Activated CD8-positive, alpha-beta memory T cell treated with anti-CD3 and anti-CD28 coated beads, Interleukin-2, amount 50 U/mL, for 24 hours (primary cell): Measurements from ENCODE around the gene UGT1A9.
"Not testable (repeated sequence)": the region's sequence is repeated elsewhere in the genome, so short reads cannot be mapped to it uniquely, and the experiment has no call there.

Experiments
- DNase-seq: peaks from one replicate; pipeline ENCODE4 v3.0.0-alpha.2; 2020; ENCODE audit errors: extremely low read depth

UGT1A9 gene

DNA sequence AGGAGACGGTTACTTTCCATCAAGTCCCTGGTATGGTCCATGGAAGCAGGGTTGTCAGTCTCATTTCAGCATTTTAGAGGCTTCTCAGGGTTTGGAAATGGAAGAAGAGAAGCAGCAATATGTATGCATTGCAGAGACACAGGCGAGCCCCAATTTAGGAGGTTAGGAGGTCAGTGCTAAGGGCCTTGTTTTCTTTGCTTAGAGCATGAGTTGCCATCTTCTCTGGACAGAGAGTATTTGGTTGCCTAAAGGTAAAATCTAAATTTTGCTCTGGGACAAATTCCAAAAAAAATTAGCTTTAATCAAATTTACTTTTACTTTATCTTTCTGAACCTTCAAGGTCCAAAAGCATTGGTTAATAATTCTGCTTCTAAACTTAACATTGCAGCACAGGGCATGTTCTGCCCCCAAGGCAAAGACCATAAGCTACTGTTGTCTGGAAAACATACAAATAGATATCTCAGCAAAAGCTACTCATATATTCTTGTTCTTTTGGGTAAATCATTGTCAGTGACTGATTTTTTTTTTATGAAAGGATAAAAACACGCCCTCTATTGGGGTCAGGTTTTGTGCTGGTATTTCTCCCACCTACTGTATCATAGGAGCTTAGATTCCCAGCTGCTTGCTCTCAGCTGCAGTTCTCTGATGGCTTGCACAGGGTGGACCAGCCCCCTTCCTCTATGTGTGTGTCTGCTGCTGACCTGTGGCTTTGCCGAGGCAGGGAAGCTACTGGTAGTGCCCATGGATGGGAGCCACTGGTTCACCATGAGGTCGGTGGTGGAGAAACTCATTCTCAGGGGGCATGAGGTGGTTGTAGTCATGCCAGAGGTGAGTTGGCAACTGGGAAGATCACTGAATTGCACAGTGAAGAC, at the start of gene UGT1A9:
Gene UGT1A9 (plus strand): TSS at position 609 of the 872 bp plus-strand sequence. CDS start 37 bp downstream, at position 646.
- DNase-seq = no peak

DNA sequence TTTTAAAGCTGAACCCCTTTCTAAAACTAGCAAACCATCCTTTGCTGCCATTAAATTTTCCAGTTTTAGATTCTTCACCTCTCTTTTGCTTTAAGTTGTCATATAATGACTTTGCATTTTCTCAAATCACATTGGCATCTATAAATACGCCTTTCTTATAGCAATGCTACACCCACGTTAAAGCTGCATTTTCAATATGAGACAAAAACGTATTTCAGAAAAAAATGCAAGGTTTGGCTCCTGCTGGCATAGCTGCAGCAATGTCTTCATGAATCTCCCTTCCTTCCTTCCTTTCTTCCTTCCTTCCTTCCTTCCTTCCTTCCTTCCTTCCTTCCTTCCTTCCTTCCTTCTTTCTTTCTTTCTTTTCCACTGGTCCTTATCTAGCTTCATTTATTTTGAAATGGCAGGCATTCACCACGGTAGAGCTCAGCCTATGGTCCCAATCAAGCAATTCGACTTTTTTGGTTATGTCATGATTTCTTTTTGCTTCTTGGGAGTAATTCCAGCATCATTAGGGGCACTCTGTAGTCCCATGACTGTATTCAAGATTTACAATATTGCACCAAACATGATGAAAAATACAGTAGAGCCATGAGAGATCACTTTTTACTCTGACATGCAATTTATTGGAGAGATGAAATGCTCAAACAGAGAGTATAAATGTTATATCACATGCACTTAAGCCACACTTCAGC, 44.2 kb upstream of the UGT1A9 start:
- DNase-seq = no peak

DNA sequence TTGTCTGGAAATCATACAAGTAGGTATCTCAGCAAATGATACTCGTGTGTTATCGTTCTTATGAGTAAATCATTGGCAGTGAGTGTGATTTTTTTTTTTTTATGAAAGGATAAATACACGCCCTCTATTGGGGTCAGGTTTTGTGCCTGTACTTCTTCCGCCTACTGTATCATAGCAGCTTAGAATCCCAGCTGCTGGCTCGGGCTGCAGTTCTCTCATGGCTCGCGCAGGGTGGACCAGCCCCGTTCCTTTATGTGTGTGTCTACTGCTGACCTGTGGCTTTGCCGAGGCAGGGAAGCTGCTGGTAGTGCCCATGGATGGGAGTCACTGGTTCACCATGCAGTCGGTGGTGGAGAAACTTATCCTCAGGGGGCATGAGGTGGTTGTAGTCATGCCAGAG, 35.4 kb upstream of the UGT1A9 start, which contains the start of gene UGT1A10:
Gene UGT1A10 (plus strand): TSS at position 143 of the 400 bp plus-strand sequence. CDS start 75 bp downstream, at position 218.
- not testable (repeated sequence) for DNase-seq

GRCh38 chr2:233638836-233639235, 32.9 kb upstream of the UGT1A9 start:
- DNase-seq = no peak

DNA sequence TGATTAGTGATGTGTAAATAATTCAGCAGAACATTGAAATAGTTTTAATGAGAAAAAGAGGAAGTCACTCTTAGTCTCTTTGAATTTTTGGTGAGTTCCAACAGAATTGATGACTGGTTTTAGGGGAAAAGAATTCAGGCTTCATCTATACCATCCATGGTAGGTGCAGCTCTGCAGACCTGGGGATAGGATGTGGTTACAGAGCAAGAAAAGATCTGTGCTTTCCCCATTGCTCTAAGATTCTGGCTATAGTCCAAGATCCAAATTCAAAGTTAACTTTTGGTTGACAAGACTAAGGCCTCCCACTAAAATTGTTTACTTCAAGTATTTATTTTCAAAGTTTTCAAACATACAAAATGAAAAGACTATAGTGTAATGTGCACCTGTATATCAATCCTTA, 31.8 kb upstream of the UGT1A9 start:
- DNase-seq = no peak

DNA sequence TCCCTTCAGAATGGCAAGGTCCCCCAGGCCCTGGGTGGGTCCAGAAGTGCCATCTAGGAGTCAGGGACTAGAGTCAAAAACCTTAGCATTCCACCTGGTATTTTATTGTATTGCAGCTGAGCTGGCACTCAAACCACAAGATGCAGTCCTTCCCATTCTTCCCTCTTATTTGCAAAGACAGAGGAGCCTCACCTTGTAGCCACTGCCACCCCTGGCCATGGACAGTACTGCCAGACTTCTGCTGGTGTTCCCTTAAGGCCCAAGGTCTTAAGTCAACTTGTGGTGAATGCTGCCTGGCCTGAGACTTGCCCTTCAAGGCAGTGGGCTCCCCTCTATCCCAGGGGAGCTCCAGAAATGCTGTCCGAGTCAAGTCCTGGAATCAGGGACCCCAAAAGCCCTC, 28.6 kb upstream of the UGT1A9 start:
- no peak for DNase-seq

DNA sequence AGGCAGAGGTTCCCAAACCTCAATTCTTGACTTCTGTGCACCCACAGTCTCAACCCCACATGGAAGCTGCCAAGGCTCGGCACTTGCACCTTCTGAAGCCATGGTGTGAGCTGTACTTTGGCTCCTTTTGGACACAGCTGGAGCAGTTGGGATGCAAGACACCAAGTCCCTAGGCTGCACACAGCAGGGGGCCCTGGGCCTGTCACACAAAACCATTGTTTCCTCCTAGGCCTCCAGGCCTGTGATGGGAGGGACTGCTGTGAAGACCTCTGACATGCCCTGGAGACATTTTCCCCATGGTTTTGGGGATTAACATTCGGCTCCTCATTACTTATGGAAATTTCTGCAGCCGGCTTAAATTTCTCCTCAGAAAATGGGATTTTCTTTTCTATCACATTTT, 25.7 kb upstream of the UGT1A9 start:
- not testable (repeated sequence) for DNase-seq

- no peak for DNase-seq
Measured at GRCh38 chr2:233650981-233651380, 20.7 kb upstream of the UGT1A9 start.

- DNase-seq = no peak
Measured at GRCh38 chr2:233651430-233651829, 20.3 kb upstream of the UGT1A9 start.

DNA sequence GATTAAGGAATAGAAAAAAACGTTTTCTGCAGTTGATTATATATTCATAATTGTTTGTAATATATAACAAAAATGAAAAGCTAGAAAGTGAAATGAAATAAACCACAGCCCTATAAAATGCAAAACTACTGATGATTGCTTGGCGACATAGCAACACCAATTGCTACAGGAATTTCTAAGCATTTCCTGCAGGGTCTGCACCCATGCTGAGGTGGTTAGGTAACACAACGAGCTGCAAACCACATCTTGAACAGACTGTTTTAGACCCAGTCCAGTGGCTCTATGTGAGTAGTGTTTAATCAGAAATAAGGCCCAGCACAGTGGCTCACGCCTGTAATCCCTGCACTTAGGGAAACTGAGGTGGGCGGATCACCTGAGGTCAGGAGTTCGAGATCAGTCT, 17.2 kb upstream of the UGT1A9 start:
- DNase-seq = no peak

- DNase-seq = no peak
Measured at GRCh38 chr2:233655043-233655442, 16.7 kb upstream of the UGT1A9 start.

DNA sequence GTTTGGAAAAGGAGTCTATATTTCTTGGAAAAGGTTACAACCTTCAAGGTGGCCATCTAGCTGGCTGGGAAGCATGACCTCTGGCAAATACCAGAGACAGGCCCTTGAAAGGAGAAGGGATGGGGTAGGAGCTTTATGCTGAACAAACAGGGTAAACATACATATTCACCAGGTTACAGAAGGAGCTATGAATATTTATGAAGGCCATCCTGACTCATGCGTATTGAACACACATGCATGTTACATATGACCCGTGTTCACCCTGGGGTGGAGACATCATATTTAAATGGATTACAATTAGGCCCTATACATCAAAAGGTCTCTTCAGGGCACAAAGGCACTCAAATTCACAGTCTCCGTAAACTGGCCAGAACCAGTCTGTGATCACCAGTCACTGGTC, 15.8 kb upstream of the UGT1A9 start:
- DNase-seq = not testable (repeated sequence)

DNA sequence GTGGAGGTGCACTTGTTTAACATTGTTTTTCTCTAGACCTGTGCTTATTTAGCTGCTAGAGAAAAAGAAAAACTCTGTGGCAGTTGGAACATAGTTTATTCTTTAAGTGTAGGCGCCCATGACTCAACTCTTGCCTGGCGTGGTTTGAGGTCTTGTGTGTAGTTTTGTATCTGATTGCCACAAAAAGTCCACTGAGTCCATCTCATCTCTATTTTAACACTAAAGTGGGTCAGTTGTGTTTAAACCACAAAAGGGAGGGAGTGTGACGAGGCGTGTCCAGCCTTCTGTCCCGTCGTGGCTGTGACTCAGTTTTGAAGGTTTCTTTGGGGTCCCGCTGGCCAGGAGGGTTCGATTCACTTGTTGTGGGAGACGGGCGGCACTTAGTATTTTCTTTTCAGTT, 15.3 kb upstream of the UGT1A9 start:
- no peak for DNase-seq

DNA sequence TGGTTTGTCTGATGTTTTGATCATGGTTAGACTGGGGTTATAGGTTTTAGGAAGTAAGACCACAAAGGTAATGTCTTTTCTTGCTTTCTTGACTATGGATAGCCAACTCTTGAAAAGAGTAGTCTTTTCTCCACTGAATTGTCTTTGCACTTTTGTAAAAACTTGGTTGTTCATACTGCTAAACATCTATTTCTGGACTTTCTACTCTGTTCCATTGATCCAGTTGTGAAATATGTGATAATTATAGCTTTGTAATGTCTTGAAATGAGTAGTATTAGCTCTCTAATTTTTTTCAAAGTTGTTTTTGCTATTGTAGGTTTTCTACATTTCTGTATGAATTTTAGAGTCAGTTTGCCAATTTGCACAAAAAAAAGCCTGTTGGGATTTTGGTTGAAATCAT, 13.1 kb upstream of the UGT1A9 start:
- no peak for DNase-seq

DNA sequence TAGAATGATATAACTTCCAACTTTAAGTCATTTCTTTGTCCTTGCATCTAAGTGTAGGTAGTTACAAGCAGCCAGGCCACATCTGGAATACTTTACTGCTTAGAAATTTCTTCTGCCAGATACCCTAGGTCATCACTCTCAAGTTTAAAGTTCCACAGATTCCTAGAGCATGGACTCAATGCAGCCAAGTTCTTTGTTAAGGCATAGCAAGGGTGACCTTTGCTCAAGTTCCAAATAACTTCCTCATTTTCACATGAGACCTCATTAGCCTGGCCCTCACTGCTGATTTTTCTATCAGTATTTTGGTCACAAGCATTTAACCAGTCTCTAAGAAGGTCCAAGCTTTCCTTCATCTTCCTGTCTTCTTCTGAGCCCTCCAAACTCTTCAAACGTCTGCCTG, 7.8 kb upstream of the UGT1A9 start:
- no peak for DNase-seq

- DNase-seq = no peak
Measured at GRCh38 chr2:233668605-233669260, 3.0 kb upstream of the UGT1A9 start.

DNA sequence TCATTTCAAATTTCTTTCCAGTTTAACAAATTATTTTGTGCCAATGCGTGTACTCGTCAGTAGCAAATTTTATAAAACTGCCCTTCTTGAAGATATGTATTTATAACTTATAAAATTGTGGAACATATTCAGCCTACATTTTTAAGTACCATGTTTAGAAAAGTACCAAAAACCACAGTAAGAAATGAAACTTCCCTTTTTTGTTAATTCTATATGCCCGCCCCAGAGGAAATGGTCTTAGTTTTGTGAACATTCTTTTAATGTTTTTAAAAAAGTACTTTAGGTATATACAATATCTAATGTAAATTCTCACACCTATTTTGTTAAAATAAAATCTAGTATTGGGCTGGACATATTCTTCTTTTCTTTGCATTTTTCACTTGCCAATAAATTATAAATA, 1.2 kb downstream of the UGT1A9 start:
- no peak for DNase-seq

GRCh38 chr2:233673896-233674295, 2.2 kb downstream of the UGT1A9 start:
- no peak for DNase-seq

DNA sequence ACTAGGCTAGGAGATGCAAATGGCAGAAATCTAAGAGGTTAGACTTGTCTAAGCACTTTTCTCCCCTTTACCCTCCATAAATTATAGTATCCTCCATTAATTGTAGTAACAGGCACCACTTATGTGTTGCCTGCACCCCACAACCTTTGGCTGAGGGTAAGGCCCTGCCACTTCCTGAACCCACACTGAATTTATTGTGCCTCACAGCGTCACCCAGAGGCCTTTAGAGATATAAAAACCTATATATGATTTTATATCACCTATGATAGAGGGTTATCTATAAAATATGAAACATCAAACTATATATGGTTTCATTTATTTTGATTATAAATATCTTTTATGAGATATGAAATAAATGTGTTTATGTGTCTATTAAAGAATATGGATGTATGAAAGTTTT, 2.6 kb downstream of the UGT1A9 start:
- DNase-seq = no peak

DNA sequence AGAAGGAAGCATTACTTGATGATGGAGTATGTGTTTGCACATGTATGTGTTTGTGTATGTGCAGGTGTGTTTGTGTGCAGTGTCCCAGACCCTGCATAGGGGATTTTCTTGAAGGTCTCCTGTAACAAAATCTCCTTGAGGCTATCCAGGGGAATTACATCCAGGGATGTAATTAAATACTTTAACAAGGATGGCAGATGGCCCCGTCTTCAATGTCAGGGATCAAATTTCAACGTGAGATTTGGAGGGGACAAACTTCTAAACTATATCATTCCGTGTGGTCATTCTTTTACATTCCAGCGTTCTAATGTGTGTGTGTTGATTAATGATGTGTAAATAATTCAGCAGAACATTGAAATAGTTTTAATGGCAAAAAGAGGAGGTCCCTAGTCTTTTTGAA, 3.3 kb downstream of the UGT1A9 start:
- no peak for DNase-seq

DNA sequence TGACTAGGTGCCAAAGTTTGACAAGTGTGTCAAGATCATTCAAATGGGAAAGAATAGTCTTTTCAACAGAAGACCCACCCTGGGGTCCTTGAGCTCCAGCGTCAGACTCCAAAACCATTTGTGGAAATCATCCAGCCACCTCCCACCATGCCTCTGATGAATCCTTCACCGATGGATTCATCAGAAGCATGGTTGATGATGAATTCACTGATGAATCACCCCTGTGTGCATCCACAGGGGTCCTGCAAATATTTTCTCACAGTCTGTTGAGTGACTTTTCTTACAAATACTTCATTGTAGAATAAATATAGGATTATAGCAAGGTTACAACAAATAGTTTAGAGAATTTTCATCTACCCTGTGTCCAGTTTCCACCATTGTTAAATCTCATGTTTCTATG, 4.3 kb downstream of the UGT1A9 start:
- no peak for DNase-seq

- no peak for DNase-seq
Measured at GRCh38 chr2:233679196-233679595, 7.5 kb downstream of the UGT1A9 start.
